ENCODE results near the gene CLBA1. TPM values are rescaled to one million over a fixed set of nuclear protein-coding genes. Genes with fewer than 3 reads are reported as not detected.

The CLBA1 gene
- polyA plus RNA-seq, 1 donor from 2014 or later: 1.3 TPM

DNA sequence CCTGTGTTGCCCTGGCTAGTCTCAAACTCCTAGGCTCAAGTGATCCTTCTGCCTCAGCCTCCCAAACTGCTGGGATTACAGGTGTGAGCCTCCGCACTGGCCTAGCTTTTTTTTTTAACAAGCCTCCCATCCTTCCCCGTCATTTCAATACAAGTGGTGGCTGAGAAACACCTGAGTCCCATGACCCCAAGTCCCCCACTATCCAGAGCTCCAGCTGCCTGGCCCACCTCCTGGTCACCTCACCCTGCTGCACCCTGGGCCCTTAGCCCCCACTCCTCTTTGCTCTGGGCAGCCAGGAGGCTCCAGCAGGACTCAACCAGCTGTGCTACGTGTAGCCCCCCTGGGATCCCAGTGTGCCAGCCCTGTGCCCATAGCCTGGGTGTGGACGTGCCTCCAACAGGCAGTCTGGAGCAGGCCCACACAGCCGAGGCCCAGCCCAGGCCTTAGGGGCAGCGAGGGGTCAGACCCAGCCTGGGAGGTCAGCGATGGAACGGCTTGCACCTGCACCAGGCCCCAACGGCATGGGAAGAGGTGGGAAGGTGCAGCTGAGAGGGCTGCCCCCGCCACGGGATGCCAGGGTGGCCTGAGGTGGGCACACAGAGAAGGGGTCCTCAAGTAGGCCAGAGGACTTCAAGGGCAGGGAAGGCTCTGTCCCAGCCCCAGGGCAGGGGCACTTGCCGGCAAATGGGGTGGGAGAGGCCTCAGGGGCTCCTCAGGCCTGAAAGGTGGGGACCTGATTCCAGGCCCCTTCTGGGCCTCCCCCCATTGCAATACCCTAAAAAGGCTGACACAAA is 13.9 kb upstream of the CLBA1 start:
- Mint-ChIP-seq H3K9me3 (no peaks in the 10 kb centered on the region), H3K4me3 (no peak overlapping the region), H3K4me1 (peaks cover 0 to 12% (median 9%) of the 10 kb centered on the region in 3 donors), H3K27me3 (peaks cover 20% of the 10 kb centered on the region), H3K27ac (no peak overlapping the region), H3K36me3 (no peaks in the 10 kb centered on the region)

DNA sequence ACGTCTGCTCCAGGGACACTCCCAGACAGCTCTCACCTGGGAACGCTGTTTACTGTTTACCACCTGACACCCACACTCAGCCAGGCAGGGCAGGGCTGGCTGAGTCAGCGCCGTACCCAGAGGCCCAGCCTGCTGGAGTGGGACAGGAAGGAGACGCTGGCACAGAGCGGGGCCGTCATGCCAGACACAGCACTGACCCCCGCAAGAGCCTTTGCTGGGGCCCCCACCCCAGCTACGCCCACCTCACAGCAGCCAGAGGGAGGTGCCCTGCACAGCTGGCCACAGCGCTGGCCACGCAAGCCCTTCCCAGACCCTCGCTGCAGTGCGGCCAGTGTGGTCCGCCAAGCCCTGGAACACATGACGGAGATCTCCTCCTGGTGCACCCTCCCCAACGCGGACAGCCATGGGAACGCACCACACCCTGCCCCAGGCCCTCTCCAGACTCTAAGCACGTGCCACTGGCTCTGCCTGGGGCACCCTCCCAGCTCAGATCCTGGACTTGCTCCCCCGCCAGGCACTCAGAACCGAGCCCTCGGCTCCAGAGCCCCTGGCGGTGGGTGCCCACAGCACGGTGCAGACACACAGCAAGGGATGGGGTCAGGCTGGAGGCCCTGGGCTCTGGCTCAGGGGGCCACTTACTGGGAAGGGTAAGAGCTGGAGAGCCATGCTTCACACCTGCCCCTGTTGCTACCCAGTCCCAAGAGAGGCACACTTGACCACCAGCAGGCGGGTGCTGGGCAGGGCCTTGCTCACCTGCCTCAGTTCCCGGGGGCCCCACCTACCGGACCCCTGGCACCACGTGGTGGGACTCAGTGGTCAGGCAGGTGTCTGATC is 13.1 kb upstream of the CLBA1 start:
- H3K36me3 Mint-ChIP-seq: no peaks in the 10 kb centered on the region
- H3K9me3 Mint-ChIP-seq: no peaks in the 10 kb centered on the region
- H3K27ac Mint-ChIP-seq: no peak overlapping the region
- peaks cover 0 to 12% (median 9%) of the 10 kb centered on the region in 3 donors for H3K4me1 Mint-ChIP-seq
- peaks cover 24% of the 10 kb centered on the region for H3K27me3 Mint-ChIP-seq
- no peak overlapping the region for H3K4me3 Mint-ChIP-seq

DNA sequence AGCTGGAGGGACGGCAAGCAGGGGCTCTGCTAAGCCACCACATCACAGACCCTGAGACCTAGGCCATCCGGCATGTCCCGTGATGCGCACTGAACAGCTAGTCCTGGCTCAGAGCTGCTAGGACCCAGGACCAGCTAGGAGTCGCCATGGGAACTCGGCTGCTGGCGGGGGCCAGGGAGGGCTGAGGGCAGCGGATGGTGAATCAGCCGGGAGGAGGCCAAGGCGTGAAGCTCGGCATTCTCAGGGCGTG is 12.5 kb upstream of the CLBA1 start:
- Mint-ChIP-seq H3K27ac (no peak overlapping the region), H3K4me1 (peaks cover 0 to 11% (median 9%) of the 10 kb centered on the region in 3 donors), H3K4me3 (no peak overlapping the region), H3K27me3 (peaks cover 22% of the 10 kb centered on the region), H3K36me3 (no peaks in the 10 kb centered on the region), H3K9me3 (no peaks in the 10 kb centered on the region)

DNA sequence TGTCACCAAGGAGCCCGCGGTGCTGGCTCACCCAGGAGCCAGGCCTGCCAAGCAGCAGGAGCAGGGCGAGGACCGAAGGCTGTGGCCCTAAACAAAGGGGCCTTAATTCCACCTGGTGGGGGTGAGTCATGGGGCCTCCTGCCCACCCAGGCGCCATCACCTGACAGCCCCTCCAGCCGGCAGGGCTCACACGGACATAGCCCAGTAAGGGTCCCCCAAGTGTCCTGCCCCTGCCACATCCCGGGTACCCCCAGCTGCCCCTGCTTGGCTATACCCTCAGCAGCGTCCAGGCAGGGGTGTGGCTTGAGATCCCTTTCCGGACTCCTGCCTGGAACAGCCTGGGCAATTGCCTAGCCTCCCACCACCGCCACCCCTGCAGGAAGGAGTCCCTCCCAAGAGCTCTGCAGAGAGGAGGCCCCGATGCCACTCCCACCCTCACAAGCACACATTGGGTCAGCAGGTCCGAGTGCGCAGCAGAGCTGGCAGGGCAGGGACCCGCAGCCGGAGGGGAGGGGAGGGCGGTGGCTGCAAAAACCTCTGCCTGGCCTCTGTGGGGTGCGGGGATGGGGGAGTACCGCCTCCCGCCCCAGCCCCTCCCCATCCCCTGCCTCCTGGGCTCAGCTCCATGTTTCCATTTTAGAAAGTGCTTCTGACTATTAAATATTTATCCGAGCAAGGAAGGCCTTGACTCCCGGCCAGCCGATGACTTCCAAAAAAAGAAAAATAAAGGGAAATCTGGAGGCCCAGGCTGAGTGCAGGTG is 12.0 kb upstream of the CLBA1 start:
- Mint-ChIP-seq H3K36me3 (no peaks in the 10 kb centered on the region), H3K9me3 (no peaks in the 10 kb centered on the region), H3K27me3 (peaks cover 17% of the 10 kb centered on the region), H3K4me1 (peaks cover 0 to 9% (median 8%) of the 10 kb centered on the region in 3 donors), H3K27ac (no peak overlapping the region), H3K4me3 (no peak overlapping the region)

DNA sequence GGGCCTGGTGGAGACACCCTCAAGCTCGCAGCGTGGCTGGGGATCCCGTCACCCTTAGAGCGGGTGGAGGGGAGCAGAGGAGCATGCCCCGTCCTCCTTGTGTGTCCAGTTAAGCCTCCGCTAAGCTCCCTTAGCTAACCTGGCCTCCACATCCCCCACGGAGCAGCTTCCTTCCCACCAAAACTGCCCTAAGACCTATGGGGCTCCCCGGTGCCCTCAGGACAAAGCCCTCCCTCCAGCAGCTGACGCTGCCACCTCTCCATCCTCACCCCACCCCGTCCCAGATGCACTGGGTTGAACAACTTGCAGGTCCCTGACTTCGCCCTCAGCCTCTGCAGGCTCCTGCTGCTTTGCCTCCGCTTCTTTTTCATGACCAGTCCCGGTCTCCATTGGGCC is 11.4 kb upstream of the CLBA1 start:
- H3K4me3 Mint-ChIP-seq: no peak overlapping the region
- no peaks in the 10 kb centered on the region for H3K36me3 Mint-ChIP-seq
- H3K27me3 Mint-ChIP-seq: peaks cover 14% of the 10 kb centered on the region
- no peak overlapping the region for H3K27ac Mint-ChIP-seq
- H3K9me3 Mint-ChIP-seq: no peaks in the 10 kb centered on the region
- H3K4me1 Mint-ChIP-seq: peaks cover 0 to 7% (median 5%) of the 10 kb centered on the region in 3 donors

DNA sequence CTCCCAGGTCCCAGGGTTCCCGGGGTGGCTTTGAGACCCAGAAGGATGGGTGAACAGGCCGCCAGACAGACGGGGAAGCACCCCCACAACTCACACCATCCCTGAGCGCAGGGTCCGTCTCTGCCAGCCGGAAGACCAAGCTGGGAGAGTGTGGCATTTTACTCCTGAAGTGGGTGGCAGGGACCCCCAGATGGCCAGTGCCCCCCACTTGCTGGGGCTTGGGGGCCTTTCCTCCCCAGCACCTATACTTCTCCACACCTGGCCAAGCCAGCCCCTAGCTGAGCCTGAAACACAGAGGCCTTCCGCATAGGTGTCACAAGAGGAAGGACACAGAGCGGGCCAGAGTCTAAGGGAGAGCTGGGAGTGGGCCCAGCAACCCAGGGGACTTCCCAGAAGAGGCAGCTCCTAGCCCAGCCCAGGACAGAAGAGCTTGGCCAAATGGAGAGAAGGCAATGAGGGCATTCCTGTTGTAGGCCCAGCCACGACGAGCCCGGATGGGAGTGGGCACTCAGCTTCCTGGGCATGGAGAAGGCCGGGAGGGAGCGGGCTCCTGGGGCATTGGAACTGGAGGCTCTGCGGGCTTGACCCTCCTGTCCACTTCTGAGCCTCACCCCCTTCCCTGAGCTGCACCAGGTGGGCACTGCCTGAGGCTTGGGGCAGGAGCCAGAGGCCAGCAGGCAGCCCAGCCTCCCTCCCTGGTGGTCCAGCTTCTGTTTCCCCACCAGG is 10.8 kb upstream of the CLBA1 start:
- Mint-ChIP-seq H3K9me3 (no peaks in the 10 kb centered on the region), H3K27me3 (peaks cover 15% of the 10 kb centered on the region), H3K4me3 (no peak overlapping the region), H3K4me1 (peaks cover 0 to 6% (median 5%) of the 10 kb centered on the region in 3 donors), H3K27ac (no peak overlapping the region), H3K36me3 (no peaks in the 10 kb centered on the region)

DNA sequence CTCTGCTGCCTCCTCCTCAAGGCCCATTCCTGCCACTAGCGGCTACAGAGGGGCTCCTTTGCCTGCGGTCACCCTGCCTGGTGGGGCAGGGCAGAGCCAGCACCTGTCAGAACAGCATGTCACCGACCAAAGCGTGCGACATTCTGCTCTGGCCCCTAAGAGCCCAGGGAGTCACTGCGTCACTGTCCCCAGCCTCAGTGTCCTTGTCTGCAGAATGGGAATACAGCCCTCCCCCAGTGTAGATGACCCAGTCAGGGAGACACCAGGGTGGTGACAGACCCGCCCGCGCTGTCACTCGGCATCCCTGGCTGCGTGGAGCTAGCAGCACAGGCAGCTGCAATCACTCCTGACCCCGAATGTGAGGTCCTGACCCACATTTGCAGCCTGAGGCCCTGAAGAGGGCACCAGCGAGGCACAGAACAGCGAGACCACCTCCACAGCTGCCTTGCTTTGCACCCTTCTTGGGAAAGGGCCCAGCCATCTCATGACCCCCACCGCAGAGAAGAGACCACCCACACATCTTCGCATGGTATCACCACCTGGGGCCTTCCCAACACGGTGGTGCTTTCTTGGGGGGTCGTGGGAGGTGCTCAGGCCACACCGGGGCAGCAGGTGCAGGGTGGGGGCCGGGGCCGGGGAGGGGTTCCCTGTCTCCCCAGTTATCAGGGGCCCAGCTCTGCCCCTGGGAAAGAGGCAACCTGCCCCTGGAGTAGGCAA is 9.9 kb upstream of the CLBA1 start:
- peak overlapping the region in 1 of 4 donors; percentile 69 for H3K4me3 Mint-ChIP-seq
- H3K9me3 Mint-ChIP-seq: no peaks in the 10 kb centered on the region
- peak overlapping the region in 1 of 3 donors; percentile 81 for H3K27ac Mint-ChIP-seq
- H3K4me1 Mint-ChIP-seq: peaks cover 0 to 7% (median 5%) of the 10 kb centered on the region in 3 donors
- peaks cover 15% of the 10 kb centered on the region for H3K27me3 Mint-ChIP-seq
- H3K36me3 Mint-ChIP-seq: no peaks in the 10 kb centered on the region

DNA sequence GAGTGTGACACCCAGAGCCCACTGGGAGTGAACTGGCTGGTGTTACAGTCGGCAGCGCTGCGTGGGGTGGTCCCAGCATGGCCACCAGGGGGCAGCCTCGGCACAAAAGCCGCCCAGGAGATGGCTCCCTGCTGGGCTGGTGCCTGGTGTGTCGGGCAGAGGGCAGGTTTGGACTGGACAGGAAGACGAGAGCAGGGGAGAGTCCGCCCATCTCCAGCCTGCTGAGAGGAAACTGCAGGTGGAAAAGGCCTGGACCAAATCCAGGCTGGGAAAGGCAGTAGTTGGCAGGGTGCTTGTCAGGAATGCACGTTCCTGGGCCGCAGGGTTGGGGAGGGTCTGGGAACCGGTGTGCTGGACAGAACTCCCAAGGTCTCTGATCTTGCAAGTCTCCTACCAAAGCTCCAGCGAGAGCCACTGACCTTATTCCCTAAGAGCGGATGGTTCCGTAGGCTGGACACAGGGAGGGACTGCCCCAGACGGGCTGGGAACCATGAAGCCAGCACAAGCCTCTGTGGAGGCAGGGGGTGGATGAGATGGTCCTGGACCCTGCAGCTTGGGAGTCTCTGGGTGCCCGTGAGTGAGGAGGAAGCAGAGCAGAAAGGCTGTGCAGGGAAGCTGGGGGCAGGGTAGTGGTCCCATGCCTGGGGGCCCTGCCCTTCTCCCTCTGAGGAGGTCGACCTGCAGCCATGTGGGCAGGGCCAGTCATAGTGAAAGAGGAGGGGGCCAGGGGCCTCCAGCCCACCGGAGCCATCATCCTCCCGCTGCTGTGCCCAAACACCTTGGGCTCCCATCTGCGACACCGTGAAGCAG is 9.2 kb upstream of the CLBA1 start:
- Mint-ChIP-seq H3K4me1 (peaks cover 0 to 7% (median 5%) of the 10 kb centered on the region in 3 donors), H3K27ac (peak overlapping the region in 1 of 3 donors; percentile 81), H3K36me3 (no peaks in the 10 kb centered on the region), H3K27me3 (peaks cover 15% of the 10 kb centered on the region), H3K9me3 (no peaks in the 10 kb centered on the region), H3K4me3 (peak overlapping the region; percentile 68 to 82 (median 74))

DNA sequence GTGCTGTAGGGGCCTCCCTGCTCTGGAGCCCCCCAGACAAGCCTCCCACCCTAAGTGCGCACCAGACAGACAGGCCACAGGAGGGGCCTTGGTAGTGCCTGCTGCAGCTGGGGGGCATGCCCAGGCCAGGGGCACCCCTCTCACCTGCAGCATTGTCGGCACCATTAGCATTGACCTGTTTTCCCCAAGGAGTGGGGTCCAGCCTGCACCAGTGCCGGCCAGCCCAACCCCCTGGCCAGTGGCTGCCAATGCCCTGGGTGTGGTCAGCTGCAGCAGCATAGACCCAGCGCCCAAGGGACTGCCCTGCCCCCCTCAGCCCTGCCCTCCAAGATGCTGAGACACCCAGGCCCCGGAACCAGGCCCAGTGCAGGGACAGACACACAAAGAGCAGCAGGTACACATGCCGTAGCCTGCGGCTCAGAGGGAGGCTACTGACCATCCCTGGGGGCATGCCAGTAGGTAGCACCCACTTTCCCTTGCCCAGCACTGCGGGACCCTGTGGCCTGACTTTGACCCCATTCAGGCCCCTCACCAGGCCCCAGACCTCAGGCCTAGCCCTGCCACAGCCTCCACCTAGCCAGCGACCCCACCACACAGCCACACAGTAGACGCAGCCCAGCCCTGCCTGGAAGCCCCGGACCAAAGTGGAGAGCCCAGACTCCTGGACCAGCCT is 8.4 kb upstream of the CLBA1 start:
- no peaks in the 10 kb centered on the region for H3K36me3 Mint-ChIP-seq
- peaks cover 15% of the 10 kb centered on the region for H3K27me3 Mint-ChIP-seq
- H3K4me1 Mint-ChIP-seq: peaks cover 0 to 7% (median 5%) of the 10 kb centered on the region in 3 donors
- H3K9me3 Mint-ChIP-seq: no peaks in the 10 kb centered on the region
- no peak overlapping the region for H3K27ac Mint-ChIP-seq
- peak overlapping the region in 3 of 4 donors; percentile 75 to 89 (median 77) for H3K4me3 Mint-ChIP-seq

DNA sequence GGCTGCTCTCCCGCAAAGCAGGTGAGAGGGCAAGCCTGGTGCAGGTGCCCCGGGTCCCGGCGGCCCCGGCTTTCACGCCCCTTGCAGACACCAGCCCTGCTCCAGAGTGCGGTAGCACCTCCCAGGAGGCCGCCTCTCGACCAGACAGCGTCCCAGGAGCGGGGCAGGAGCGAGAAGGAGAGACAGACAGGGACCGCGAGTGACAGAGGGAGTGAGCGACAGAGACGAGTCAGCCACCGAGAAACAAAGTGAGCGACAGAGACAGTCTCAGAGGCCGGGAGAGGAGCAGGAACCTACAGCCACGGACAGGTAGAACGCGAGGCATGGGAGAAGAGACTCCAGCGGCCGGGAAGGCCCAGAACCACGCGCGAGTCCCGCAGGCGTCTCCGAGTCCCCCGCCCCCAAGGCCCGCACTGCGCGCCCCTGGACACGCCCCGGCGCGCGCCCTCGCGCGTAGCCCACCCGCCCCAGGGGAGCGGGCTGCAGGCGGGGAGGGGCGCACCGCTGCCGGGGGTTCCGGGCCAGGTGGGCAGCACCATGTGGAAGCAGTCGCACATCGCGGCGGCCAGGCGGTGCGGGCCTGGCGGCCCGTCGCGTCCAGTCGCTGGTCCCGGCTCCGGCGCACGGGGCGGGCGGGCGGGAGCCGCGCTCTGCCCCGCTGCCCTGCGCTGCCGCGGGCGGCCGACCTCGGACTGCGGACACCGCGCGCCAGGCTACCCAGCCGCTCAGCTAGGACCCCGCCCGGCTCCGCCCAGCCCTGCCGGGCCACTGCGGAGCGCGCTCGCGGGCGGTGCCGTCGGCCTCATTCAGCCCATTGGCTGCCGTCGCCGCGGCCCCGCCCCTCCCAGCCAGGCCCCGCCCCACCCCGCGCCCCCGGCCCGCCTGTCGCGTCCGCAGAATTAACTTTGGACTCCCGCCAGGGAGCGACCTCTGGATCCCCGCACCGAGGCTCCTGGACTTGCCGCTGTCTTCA is 7.6 kb upstream of the CLBA1 start, which contains the start of gene AHNAK2:
Gene AHNAK2 (minus strand): TSS at position 694 of the 973 bp plus-strand sequence. CDS start 137 bp downstream, at position 557.
- peak within 1 kb of the TSS; percentile 48 to 89 (median 82) for H3K4me3 Mint-ChIP-seq
- no peaks in the 10 kb centered on the region for H3K9me3 Mint-ChIP-seq
- peaks cover 0 to 7% (median 5%) of the 10 kb centered on the region in 3 donors for H3K4me1 Mint-ChIP-seq
- no peak within 1 kb of the TSS for H3K27ac Mint-ChIP-seq
- H3K36me3 Mint-ChIP-seq: no peaks in the 10 kb centered on the region
- peaks cover 15% of the 10 kb centered on the region for H3K27me3 Mint-ChIP-seq

DNA sequence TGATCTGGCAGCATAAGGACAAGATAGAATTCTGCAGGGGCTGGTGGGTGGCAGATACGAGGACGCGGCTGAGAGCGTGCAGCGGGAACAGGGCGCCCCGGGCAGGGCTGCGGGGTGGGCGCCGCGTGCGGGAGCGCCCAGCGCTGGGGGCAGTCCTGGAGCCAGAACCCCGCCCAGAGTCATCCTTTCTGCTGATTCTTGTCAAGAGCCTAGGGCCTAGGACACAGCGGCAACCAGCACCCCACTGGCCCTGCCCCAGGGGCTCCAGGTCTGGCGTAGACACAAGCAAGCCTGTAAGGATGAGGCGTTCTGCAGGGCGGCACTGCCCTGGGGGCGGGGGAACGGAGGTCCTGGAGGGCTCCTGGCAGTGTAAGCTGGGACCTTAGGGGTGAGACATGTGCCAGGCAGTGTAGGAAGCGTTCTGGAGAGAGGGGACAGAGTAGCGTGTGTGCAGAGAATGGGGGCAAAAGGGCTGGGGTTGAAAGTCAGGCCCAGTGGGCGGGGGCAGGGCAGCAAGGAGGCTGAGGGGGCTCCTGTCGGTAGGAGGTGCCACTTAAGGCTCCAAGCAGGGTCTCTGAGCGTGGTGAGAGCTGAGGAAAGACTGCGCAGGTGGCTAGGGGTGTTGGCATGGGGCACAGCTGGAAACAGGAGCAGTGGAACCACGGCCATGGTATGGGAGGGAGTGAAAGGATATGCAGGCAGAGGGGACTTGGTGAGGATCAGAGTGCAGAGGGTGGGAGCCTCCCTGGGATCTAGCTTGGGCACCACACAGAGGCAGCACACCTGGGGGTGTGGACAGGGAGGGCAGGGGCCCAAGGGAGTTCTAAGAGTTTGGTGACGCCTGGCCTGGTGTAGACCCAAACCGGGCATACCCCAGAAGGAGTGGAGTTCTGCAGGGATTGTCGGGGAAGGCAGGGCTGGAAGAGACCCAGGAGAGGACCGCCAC is 6.6 kb upstream of the CLBA1 start:
- Mint-ChIP-seq H3K27me3 (peaks cover 15% of the 10 kb centered on the region), H3K36me3 (no peaks in the 10 kb centered on the region), H3K4me3 (peak overlapping the region in 2 of 4 donors; percentile 67 to 77), H3K9me3 (no peaks in the 10 kb centered on the region), H3K4me1 (peaks cover 0 to 7% (median 5%) of the 10 kb centered on the region in 3 donors), H3K27ac (no peak overlapping the region)
